Activated CD8-positive, alpha-beta T cell treated with anti-CD3 and anti-CD28 coated beads, Interleukin-2, amount 10 ng/mL, durations not matched to agents 7 days and 5 days (primary cell): ENCODE data around the gene AKAP9. TPM values are rescaled to one million over a fixed set of nuclear protein-coding genes. Genes with fewer than 3 reads are reported as not detected.
"Not testable (repeated sequence)": the region's sequence is repeated elsewhere in the genome, so short reads cannot be mapped to it uniquely, and the experiment has no call there.

ENCODE experiments used
- ATAC-seq: fragments of 150-1000 bp; cut with Tn5 transposase; one replicate; pipeline ENCODE4 v1.10.0; 2021; ENCODE audit warnings: moderate library complexity
- CTCF ChIA-PET: fragments of 350-600 bp; sonication (Branson Sonifier 250); formaldehyde crosslinking; loops from one replicate; lab custom pipeline; 2021; ENCODE audit warnings: antibody characterized with exemption; lab: Charles Lee
- POLR2A ChIA-PET: fragments of 350-600 bp; sonication (Branson Sonifier 250); formaldehyde crosslinking; loops from one replicate; lab custom pipeline; 2021; ENCODE audit warnings: antibody characterized with exemption; lab: Charles Lee
- DNase-seq: peaks from one replicate; pipeline ENCODE4 v3.0.0-alpha.2; 2020
- H3K27ac Mint-ChIP-seq: one replicate; pipeline ENCODE4 v1.8.0; 2021; ENCODE audit warnings: mild to moderate bottlenecking, mixed read lengths
- H3K27me3 Mint-ChIP-seq: one replicate; pipeline ENCODE4 v1.8.0; 2021; ENCODE audit warnings: low read depth, mixed read lengths
- H3K36me3 Mint-ChIP-seq: one replicate; pipeline ENCODE4 v1.8.0; 2021; ENCODE audit warnings: low read depth, mixed read lengths
- H3K4me1 Mint-ChIP-seq: one replicate; pipeline ENCODE4 v1.8.0; 2021; ENCODE audit warnings: low read depth, mixed read lengths
- H3K4me3 Mint-ChIP-seq: one replicate; pipeline ENCODE4 v1.8.0; 2021; ENCODE audit warnings: mild to moderate bottlenecking, mixed read lengths
- H3K9me3 Mint-ChIP-seq: one replicate; pipeline ENCODE4 v1.8.0; 2022; ENCODE audit warnings: mixed read lengths; ENCODE audit not compliant: insufficient read depth
- total RNA-seq, 2 experiments: library from RNA; stranded (reverse); gene quantifications; one replicate each; pipeline ENCODE4 v1.2.3, GENCODE V29; 2021

AKAP9 gene
- total RNA-seq, 2 experiments from 2014 or later = 32.7 to 41.5 TPM

- ChIA-PET CTCF (interaction anchor here (1.2 to 1.6 kb wide), 2 partner anchors 19 to 65 kb away, joined by 3 to 5 read pairs; no protein-coding TSS in a partner anchor), POLR2A (interaction anchor here (0.6 kb wide), 1 partner anchor 65 kb away, joined by 3 read pairs; no protein-coding TSS in a partner anchor)
- Mint-ChIP-seq H3K4me3 (no peak overlapping the region), H3K4me1 (peaks cover 22% of the 10 kb centered on the region), H3K9me3 (no peaks in the 10 kb centered on the region), H3K27ac (no peak overlapping the region), H3K27me3 (no peaks in the 10 kb centered on the region), H3K36me3 (peaks cover 14% of the 10 kb centered on the region)
- ATAC-seq (no peak), DNase-seq (no peak)
These were observed 4.8 kb downstream of the AKAP9 start for GRCh38 chr7:91945476-91945875.

GRCh38 chr7:91946549-91946948 is 5.9 kb downstream of the AKAP9 start:
- ATAC-seq (no peak), DNase-seq (no peak)
- H3K27ac Mint-ChIP-seq = no peak overlapping the region
- ChIA-PET CTCF (interaction anchor here (1.3 to 1.9 kb wide), 3 partner anchors 65 to 116 kb away, joined by 3 to 5 read pairs (median 5); no protein-coding TSS in a partner anchor), POLR2A (interaction anchor here (0.6 to 0.8 kb wide), 3 partner anchors 66 to 299 kb away, joined by 3 to 6 read pairs (median 4); no protein-coding TSS in a partner anchor)
- peaks cover 11% of the 10 kb centered on the region for H3K36me3 Mint-ChIP-seq
- no peak overlapping the region for H3K4me3 Mint-ChIP-seq
- no peaks in the 10 kb centered on the region for H3K27me3 Mint-ChIP-seq
- peaks cover 20% of the 10 kb centered on the region for H3K4me1 Mint-ChIP-seq
- no peaks in the 10 kb centered on the region for H3K9me3 Mint-ChIP-seq

GRCh38 chr7:91947948-91948347 is 7.3 kb downstream of the AKAP9 start:
- Mint-ChIP-seq H3K4me3 (no peak overlapping the region), H3K4me1 (peaks cover 14% of the 10 kb centered on the region), H3K36me3 (peaks cover 14% of the 10 kb centered on the region), H3K27me3 (no peaks in the 10 kb centered on the region), H3K9me3 (no peaks in the 10 kb centered on the region), H3K27ac (no peak overlapping the region)
- CTCF ChIA-PET = no interaction called here
- POLR2A ChIA-PET = no interaction called here
- ATAC-seq (no peak), DNase-seq (no peak)

GRCh38 chr7:91949221-91950009 is 8.8 kb downstream of the AKAP9 start:
- Mint-ChIP-seq H3K36me3 (peaks cover 14% of the 10 kb centered on the region), H3K9me3 (no peaks in the 10 kb centered on the region), H3K4me3 (no peak overlapping the region), H3K4me1 (peaks cover 15% of the 10 kb centered on the region), H3K27me3 (no peaks in the 10 kb centered on the region), H3K27ac (no peak overlapping the region)
- ChIA-PET POLR2A (interaction anchor here (1.7 kb wide), 1 partner anchor 9 kb away, joined by 4 read pairs; the partner anchor contains the start of gene AKAP9), CTCF (interaction anchor here (1.3 kb wide), 1 partner anchor 69 kb away, joined by 3 read pairs; the partner anchor contains the start of gene MTERF1)
- ATAC-seq (no peak), DNase-seq (no peak)

- H3K27me3 Mint-ChIP-seq = no peaks in the 10 kb centered on the region
- ChIA-PET POLR2A (no interaction called here), CTCF (interaction anchor here (0.9 to 2.0 kb wide), 4 partner anchors 13 to 1608 kb away, joined by 3 to 15 read pairs (median 6); partner anchors contain the start of genes AKAP9 and MTERF1)
- peaks cover 5% of the 10 kb centered on the region for H3K36me3 Mint-ChIP-seq
- H3K9me3 Mint-ChIP-seq = no peaks in the 10 kb centered on the region
- no peak overlapping the region for H3K4me3 Mint-ChIP-seq
- DNase-seq (no peak), ATAC-seq (no peak)
- H3K4me1 Mint-ChIP-seq = peaks cover 12% of the 10 kb centered on the region
- no peak overlapping the region for H3K27ac Mint-ChIP-seq
These were observed 13.0 kb downstream of the AKAP9 start for GRCh38 chr7:91953618-91954017.

- H3K4me3 Mint-ChIP-seq, H3K27me3 Mint-ChIP-seq, H3K4me1 Mint-ChIP-seq, H3K36me3 Mint-ChIP-seq, H3K9me3 Mint-ChIP-seq, ATAC-seq, H3K27ac Mint-ChIP-seq, CTCF ChIA-PET, DNase-seq, POLR2A ChIA-PET: not testable (repeated sequence)
These were observed 15.8 kb downstream of the AKAP9 start for GRCh38 chr7:91956464-91956863.

GRCh38 chr7:91957232-91957631 is 16.6 kb downstream of the AKAP9 start:
- Mint-ChIP-seq H3K4me1 (peaks cover 3% of the 10 kb centered on the region), H3K36me3 (peaks cover 2% of the 10 kb centered on the region), H3K27me3 (no peaks in the 10 kb centered on the region), H3K4me3 (no peak overlapping the region), H3K9me3 (no peaks in the 10 kb centered on the region), H3K27ac (no peak overlapping the region)
- ChIA-PET CTCF (no interaction called here), POLR2A (no interaction called here)
- ATAC-seq = no peak
- DNase-seq = no peak

GRCh38 chr7:91957823-91958222 is 17.2 kb downstream of the AKAP9 start:
- CTCF ChIA-PET = no interaction called here
- H3K27ac Mint-ChIP-seq = no peak overlapping the region
- POLR2A ChIA-PET = no interaction called here
- ATAC-seq = no peak
- DNase-seq = no peak
- H3K4me1 Mint-ChIP-seq = peaks cover 3% of the 10 kb centered on the region
- no peak overlapping the region for H3K4me3 Mint-ChIP-seq
- H3K9me3 Mint-ChIP-seq = no peaks in the 10 kb centered on the region
- no peaks in the 10 kb centered on the region for H3K27me3 Mint-ChIP-seq
- H3K36me3 Mint-ChIP-seq = peaks cover 2% of the 10 kb centered on the region

GRCh38 chr7:91959023-91959422 is 18.4 kb downstream of the AKAP9 start:
- ChIA-PET POLR2A (no interaction called here), CTCF (no interaction called here)
- no peaks in the 10 kb centered on the region for H3K27me3 Mint-ChIP-seq
- no peaks in the 10 kb centered on the region for H3K4me1 Mint-ChIP-seq
- DNase-seq (no peak), ATAC-seq (no peak)
- H3K36me3 Mint-ChIP-seq = peaks cover 2% of the 10 kb centered on the region
- H3K27ac Mint-ChIP-seq = no peak overlapping the region
- H3K9me3 Mint-ChIP-seq = no peaks in the 10 kb centered on the region
- no peak overlapping the region for H3K4me3 Mint-ChIP-seq

GRCh38 chr7:91961816-91962215 is 21.2 kb downstream of the AKAP9 start:
- Mint-ChIP-seq H3K4me3 (no peak overlapping the region), H3K27ac (no peak overlapping the region), H3K4me1 (no peaks in the 10 kb centered on the region), H3K27me3 (no peaks in the 10 kb centered on the region), H3K36me3 (peaks cover 5% of the 10 kb centered on the region), H3K9me3 (no peaks in the 10 kb centered on the region)
- DNase-seq = no peak
- ATAC-seq = no peak
- POLR2A ChIA-PET = no interaction called here
- CTCF ChIA-PET = no interaction called here

- Mint-ChIP-seq H3K4me1 (no peaks in the 10 kb centered on the region), H3K36me3 (peaks cover 5% of the 10 kb centered on the region), H3K27me3 (no peaks in the 10 kb centered on the region), H3K27ac (no peak overlapping the region), H3K9me3 (no peaks in the 10 kb centered on the region), H3K4me3 (no peak overlapping the region)
- ChIA-PET CTCF (no interaction called here), POLR2A (no interaction called here)
- ATAC-seq (no peak), DNase-seq (no peak)
These were observed 21.8 kb downstream of the AKAP9 start for GRCh38 chr7:91962419-91962818.

GRCh38 chr7:91967513-91967912 is 26.9 kb downstream of the AKAP9 start:
- CTCF ChIA-PET, H3K4me3 Mint-ChIP-seq, H3K36me3 Mint-ChIP-seq, H3K9me3 Mint-ChIP-seq, H3K4me1 Mint-ChIP-seq, POLR2A ChIA-PET, ATAC-seq, H3K27me3 Mint-ChIP-seq, H3K27ac Mint-ChIP-seq, DNase-seq: not testable (repeated sequence)
